Suprapubic skin (tissue), 3 donors: Measurements from ENCODE around the gene SCNN1B.

Experiments
- POLR2A ChIP-seq, 2 donors: fragments of 450-650 bp; IDR thresholded peaks; one replicate each; pipeline ENCODE4 v1.6.1; 2017; ENCODE audit warnings: antibody characterized with exemption in 2 of 2, mild to moderate bottlenecking in 2 of 2, moderate library complexity in 2 of 2
- TF ChIP-seq, protein P1 (sequence below), 2 donors: fragments of 200-600 bp in 1 of 2; fragments of 450-650 bp in 1 of 2; sonication (generic) in 1 of 2; IDR thresholded peaks; one replicate each; pipeline ENCODE4 v1.5.1; 2016 to 2019; ENCODE audit warnings: antibody characterized with exemption in 2 of 2, mild to moderate bottlenecking in 1 of 2, moderate library complexity in 1 of 2

DNA sequence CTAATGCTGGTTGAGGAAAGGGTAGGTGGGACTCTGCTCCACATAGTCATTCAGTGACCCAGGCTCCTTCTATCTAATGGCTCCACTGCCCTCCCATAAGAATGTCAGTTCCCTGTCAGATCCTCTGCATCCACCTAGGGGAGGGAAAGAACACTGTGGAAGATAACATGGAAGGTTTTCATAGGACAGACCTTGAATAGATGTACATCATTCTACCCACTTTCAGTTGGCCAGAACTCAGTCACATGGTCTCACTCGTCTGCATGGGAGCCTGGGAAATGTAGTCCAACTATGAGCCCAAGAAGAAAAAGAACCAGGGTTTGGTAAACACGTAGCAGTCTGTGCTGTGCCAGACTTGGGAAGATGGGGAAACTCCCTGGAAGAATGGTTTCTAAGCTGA lies 27.1 kb upstream of the SCNN1B start:
- TF ChIP-seq, protein P1, sequence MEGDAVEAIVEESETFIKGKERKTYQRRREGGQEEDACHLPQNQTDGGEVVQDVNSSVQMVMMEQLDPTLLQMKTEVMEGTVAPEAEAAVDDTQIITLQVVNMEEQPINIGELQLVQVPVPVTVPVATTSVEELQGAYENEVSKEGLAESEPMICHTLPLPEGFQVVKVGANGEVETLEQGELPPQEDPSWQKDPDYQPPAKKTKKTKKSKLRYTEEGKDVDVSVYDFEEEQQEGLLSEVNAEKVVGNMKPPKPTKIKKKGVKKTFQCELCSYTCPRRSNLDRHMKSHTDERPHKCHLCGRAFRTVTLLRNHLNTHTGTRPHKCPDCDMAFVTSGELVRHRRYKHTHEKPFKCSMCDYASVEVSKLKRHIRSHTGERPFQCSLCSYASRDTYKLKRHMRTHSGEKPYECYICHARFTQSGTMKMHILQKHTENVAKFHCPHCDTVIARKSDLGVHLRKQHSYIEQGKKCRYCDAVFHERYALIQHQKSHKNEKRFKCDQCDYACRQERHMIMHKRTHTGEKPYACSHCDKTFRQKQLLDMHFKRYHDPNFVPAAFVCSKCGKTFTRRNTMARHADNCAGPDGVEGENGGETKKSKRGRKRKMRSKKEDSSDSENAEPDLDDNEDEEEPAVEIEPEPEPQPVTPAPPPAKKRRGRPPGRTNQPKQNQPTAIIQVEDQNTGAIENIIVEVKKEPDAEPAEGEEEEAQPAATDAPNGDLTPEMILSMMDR (IDR thresholded peaks at IDR 0.05), result no peak
- TF ChIP-seq POLR2A (IDR thresholded peaks at IDR 0.05), result no peak
